HEK293T (cell line): ENCODE measurements around the gene LMTK2.

Experiments
- ARNT ChIP-seq: fragments of 450-650 bp; IDR thresholded peaks from 2 replicates; pipeline ENCODE4 v1.6.1; 2017; ENCODE audit warnings: mild to moderate bottlenecking
- BHLHE40 ChIP-seq: fragments of 450-650 bp; IDR thresholded peaks from 2 replicates; pipeline ENCODE4 v1.6.1; 2016; ENCODE audit warnings: mild to moderate bottlenecking, moderate library complexity, borderline replicate concordance
- CTBP1 ChIP-seq: fragments of 450-650 bp; IDR thresholded peaks from 2 replicates; pipeline ENCODE4 v1.6.1; 2016; ENCODE audit warnings: borderline replicate concordance
- ELF4 ChIP-seq: fragments of 450-650 bp; IDR thresholded peaks from 2 replicates; pipeline ENCODE4 v1.6.1; 2017; ENCODE audit warnings: antibody characterized with exemption
- FOXA1 ChIP-seq: fragments of 450-650 bp; IDR thresholded peaks from 2 replicates; pipeline ENCODE4 v1.6.1; 2016; ENCODE audit warnings: mild to moderate bottlenecking
- FOXK2 ChIP-seq: fragments of 450-650 bp; IDR thresholded peaks from 2 replicates; pipeline ENCODE4 v1.6.1; 2016; ENCODE audit warnings: mild to moderate bottlenecking
- FOXM1 ChIP-seq: fragments of 450-650 bp; IDR thresholded peaks from 2 replicates; pipeline ENCODE4 v1.6.1; 2017; ENCODE audit warnings: mild to moderate bottlenecking, borderline replicate concordance
- HDGF ChIP-seq: fragments of 450-650 bp; IDR thresholded peaks from 2 replicates; pipeline ENCODE4 v1.6.1; 2017; ENCODE audit warnings: antibody characterized with exemption, borderline replicate concordance
- LEF1 ChIP-seq: fragments of 450-650 bp; IDR thresholded peaks from 2 replicates; pipeline ENCODE4 v1.6.1; 2017; ENCODE audit warnings: mild to moderate bottlenecking, borderline replicate concordance
- NFRKB ChIP-seq: fragments of 450-650 bp; IDR thresholded peaks from 2 replicates; pipeline ENCODE4 v1.6.1; 2016; ENCODE audit warnings: mild to moderate bottlenecking, moderate library complexity
- PKNOX1 ChIP-seq: fragments of 450-650 bp; IDR thresholded peaks from 2 replicates; pipeline ENCODE4 v1.6.1; 2016
- SP1 ChIP-seq: fragments of 450-650 bp; IDR thresholded peaks from 2 replicates; pipeline ENCODE4 v1.6.1; 2017
- SUZ12 ChIP-seq: fragments of 450-650 bp; IDR thresholded peaks from 2 replicates; pipeline ENCODE4 v1.6.1; 2016; ENCODE audit warnings: mild to moderate bottlenecking
- TARDBP ChIP-seq: fragments of 450-650 bp; IDR thresholded peaks from 2 replicates; pipeline ENCODE4 v1.6.1; 2016

GRCh38 chr7:98236355-98237185, 129.9 kb downstream of the LMTK2 start:
- TF ChIP-seq BHLHE40: no peak
- TF ChIP-seq FOXM1: no peak
- TF ChIP-seq NFRKB: no peak
- TF ChIP-seq ELF4: no peak
- TF ChIP-seq SP1: no peak
- no peak for TF ChIP-seq LEF1
- no peak for TF ChIP-seq FOXK2
- no peak for TF ChIP-seq TARDBP
- no peak for TF ChIP-seq HDGF
- TF ChIP-seq ARNT: no peak
- TF ChIP-seq PKNOX1: no peak
- TF ChIP-seq SUZ12: no peak
- no peak for TF ChIP-seq CTBP1
- no peak for TF ChIP-seq FOXA1
